Lower leg skin (tissue), 4 donors: ENCODE measurements around the gene NPM3. TPM values are rescaled to one million over a fixed set of nuclear protein-coding genes. Genes with fewer than 3 reads are reported as not detected.

Experiments used
- DNase-seq, 2 donors: peaks; one replicate each; pipeline ENCODE4 v3.0.0-alpha.2; 2019; ENCODE audit warnings: low spot score in 2 of 2
- H3K4me3 ChIP-seq: fragments of 200-600 bp; sonication (generic); 2 replicates; pipeline ENCODE4 v1.5.1; 2017; ENCODE audit warnings: mild to moderate bottlenecking, low read depth; ENCODE audit not compliant: poor library complexity, severe bottlenecking
- POLR2A ChIP-seq, 2 donors: fragments of 450-650 bp; IDR thresholded peaks; one replicate each; pipeline ENCODE4 v1.6.1; 2016 to 2017; ENCODE audit warnings: antibody characterized with exemption in 2 of 2, mild to moderate bottlenecking in 1 of 2, moderate library complexity in 1 of 2
- WGBS, 2 donors: methylation state at CpG; one replicate each; pipeline ENCODE4 v1.1.5; 2018; 5-methylcytosine and 5-hydroxymethylcytosine counted together
- intact Hi-C: fragments of 100-400 bp; cut with DNase I; formaldehyde crosslinking; loops from one replicate; pipeline ENCODE4 v1.15.0; 2023; ENCODE audit warnings: low total_unique reads
- total RNA-seq, 4 donors: library from RNA; depleted of rRNA; stranded (reverse); fragments of >200 nt; gene quantifications; one replicate each; pipeline ENCODE4 v1.1.0, GENCODE V29; 2016
- TF ChIP-seq, protein P1 (sequence below), 3 donors: fragments of 450-650 bp; IDR thresholded peaks; one replicate each; pipeline ENCODE4 v1.5.1; 2016; ENCODE audit warnings: antibody characterized with exemption in 3 of 3, mild to moderate bottlenecking in 3 of 3, moderate library complexity in 2 of 3

The NPM3 gene
- total RNA-seq, 4 donors from 2014 or later, result 24.6 to 37.7 (median 27.4) TPM

DNA sequence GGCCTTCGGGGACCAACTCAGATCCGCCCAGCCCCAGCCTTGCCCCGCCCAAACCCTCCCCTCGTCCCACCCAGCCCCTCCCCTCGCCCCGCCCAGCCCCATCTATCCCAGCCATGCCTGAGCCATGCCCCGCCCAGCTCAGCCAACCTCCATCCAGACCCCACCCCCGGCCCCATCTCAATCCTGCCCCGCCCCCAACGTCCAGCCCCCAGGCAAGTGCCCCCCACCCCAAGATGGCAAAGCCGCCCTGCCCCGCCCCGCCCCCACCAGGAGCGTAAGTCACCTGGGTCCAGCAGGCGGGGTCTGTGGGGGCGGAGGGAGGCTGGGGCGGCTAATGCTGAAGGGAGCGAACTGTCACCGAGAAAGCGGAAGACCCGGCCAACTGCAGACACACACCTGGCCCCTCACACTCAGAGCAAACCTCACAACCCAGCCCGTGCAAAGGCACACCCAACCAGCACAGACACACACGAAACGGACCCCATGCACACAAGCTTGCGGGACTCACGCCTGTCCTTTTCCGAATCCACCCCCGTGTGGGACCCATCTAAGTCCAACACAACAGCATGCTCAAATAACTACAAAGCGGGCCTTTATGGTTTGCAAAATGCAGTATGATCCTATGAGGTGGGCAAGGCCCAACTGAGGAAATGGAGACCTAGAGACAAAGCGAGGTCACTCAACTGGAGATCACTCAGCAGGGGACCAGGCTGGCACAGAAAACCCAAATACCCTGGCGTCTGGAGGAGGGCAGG is 46.5 kb upstream of the NPM3 start:
- WGBS, 2 donors, result 10 to 16% methylated on average over 24 to 30 of the region's 31 CpGs
- peak in 1 of 2 donors; percentile 88 for DNase-seq
- TF ChIP-seq POLR2A (IDR thresholded peaks at IDR 0.05), result no peak
- TF ChIP-seq, protein P1, sequence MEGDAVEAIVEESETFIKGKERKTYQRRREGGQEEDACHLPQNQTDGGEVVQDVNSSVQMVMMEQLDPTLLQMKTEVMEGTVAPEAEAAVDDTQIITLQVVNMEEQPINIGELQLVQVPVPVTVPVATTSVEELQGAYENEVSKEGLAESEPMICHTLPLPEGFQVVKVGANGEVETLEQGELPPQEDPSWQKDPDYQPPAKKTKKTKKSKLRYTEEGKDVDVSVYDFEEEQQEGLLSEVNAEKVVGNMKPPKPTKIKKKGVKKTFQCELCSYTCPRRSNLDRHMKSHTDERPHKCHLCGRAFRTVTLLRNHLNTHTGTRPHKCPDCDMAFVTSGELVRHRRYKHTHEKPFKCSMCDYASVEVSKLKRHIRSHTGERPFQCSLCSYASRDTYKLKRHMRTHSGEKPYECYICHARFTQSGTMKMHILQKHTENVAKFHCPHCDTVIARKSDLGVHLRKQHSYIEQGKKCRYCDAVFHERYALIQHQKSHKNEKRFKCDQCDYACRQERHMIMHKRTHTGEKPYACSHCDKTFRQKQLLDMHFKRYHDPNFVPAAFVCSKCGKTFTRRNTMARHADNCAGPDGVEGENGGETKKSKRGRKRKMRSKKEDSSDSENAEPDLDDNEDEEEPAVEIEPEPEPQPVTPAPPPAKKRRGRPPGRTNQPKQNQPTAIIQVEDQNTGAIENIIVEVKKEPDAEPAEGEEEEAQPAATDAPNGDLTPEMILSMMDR (IDR thresholded peaks at IDR 0.05), result no peak
- intact Hi-C loops, result no loop called here
- no peak overlapping the region for H3K4me3 ChIP-seq

DNA sequence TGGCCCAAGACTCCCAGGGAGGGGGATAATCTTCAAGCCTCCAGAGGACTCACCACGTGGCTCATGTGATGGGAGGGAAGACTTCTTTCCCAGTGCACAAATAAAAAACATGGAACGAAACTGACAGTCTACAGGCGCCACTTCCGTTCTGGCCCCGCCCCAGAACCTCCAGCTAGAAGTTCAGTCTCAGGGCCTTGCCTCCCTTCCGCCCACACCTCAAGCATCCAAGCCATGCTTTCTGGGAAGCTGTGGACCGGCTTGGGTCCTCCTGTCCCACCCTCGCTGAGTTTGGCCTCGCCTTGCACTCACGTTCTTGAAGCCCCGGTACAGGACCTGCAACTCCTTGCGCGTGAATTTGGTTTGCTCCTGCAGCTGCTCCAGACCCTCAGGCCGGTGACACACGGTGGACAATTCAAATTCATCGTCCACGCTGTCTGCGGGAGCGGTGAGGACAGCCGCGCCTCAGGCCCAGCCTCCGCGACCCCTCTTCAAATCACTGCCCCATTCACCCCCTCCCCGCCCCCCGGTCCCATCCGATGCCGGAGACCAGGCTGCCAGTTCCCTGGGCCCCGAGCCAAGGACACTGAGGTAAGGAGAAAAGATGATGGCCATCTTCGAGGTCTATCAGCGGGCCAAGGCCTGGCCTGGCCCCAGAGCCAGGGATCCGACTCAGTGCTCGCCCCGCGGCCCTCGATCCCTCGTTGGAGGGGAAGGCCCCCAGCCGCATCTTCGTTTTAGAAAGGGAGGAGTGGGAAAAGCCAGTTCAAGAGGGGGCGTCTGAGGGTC is 45.7 kb upstream of the NPM3 start:
- peak in 1 of 2 donors; percentile 88 for DNase-seq
- H3K4me3 ChIP-seq, result no peak overlapping the region
- no peak for TF ChIP-seq POLR2A (IDR thresholded peaks at IDR 0.05)
- TF ChIP-seq, protein P1 (IDR thresholded peaks at IDR 0.05), result no peak
- WGBS, 2 donors, result 39 to 50% methylated on average over 26 to 39 of the region's 39 CpGs
- intact Hi-C loops, result no loop called here

DNA sequence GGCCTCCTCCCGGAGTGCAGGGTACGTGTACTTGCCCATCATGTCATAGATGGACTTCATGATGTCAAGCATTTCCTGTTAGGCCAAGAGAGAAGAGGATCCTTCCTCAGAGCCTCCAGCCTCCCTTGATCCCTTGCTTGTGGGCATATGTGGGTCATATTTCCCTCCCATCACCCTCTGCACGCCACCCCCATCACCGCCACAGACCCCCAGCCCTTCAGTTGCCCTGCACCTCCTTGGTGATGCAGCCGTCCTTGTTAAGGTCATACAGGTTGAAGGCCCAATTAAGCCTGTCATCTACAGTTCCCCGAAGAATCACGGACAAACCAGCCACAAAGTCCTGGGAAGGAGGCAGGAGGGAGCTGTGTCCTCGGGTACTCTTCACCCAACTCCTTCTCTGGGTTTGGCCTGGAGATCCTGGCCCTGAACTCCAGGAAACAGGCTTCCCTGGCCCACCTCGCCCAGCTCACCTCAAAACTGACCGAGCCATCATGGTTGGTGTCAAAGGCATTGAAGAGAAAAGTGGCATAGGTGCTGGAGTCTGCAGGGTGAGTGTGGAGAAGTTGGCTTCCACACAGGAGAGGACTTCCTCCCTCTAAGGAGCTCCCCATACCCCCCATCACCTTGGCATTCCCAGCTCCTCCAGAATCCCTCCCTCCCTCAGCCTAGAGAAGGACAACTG is 44.8 kb upstream of the NPM3 start:
- no peak overlapping the region for H3K4me3 ChIP-seq
- intact Hi-C loops, result no loop called here
- WGBS, 2 donors, result 92 to 95% methylated on average over 10 of the region's 10 CpGs
- no peak for TF ChIP-seq POLR2A (IDR thresholded peaks at IDR 0.05)
- TF ChIP-seq, protein P1 (IDR thresholded peaks at IDR 0.05), result no peak
- peak in 1 of 2 donors; percentile 74 for DNase-seq

DNA sequence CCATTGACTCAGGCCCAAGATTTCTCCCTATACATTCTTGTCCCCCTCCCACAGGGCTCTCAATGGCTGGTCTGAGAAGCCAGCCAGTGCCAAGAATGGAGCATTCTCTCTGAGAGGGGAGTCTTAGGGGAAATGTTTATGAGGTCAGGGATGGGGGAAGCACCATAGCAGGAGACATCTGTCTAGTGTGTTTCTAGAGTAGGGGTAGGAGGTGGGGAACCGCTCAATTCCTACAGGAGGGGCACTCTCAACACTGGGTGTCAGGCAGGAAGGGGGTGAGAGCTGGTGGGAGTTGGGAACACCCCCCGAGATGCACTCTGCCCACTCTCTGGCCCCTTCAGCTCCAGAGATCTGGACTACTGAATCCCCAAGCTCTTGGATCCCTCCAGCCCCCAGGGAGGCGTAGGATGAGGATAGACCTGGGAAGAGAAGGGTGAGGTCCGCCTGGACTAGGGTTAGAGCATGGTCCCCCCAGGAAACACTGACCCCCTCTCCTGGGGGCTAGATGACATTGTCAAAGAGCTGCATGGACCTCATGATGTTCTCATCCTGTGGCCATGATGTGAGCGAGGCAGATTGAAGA is 43.7 kb upstream of the NPM3 start:
- intact Hi-C loops, result no loop called here
- no peak for TF ChIP-seq POLR2A (IDR thresholded peaks at IDR 0.05)
- TF ChIP-seq, protein P1 (IDR thresholded peaks at IDR 0.05), result no peak
- no peak overlapping the region for H3K4me3 ChIP-seq
- 91 to 94% methylated on average over 5 of the region's 5 CpGs for WGBS, 2 donors
- DNase-seq, result no peak

DNA sequence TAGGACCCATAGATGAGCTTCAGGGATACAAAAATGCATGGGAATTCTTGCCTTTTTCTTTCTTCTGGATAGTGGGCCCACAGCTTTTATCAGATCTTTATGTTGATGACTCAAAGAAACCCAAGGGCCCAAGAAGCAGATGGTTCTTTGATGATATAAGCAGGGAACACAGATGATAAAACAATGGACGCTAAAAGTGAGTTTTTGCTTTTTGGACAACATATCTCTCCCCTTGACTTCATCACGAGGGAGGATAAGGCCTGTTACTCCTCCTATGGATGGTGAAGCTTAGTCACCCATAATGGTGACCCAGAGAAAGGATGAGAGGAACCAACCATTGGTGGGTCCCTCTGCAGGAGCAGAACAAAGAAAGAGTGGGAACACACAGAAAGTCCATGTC is 41.5 kb upstream of the NPM3 start:
- WGBS, 2 donors, result 86 to 93% methylated on average over 2 of the region's 2 CpGs
- H3K4me3 ChIP-seq, result no peak overlapping the region
- intact Hi-C loops, result no loop called here
- TF ChIP-seq, protein P1 (IDR thresholded peaks at IDR 0.05), result no peak
- no peak for TF ChIP-seq POLR2A (IDR thresholded peaks at IDR 0.05)
- DNase-seq, result no peak
